HG02852 (cell line): ENCODE results near the gene COL16A1.
A peak's percentile ranks its signal among the peaks of the same experiment; 100 is the strongest.

Source experiments
- ATAC-seq: cut with Tn5 transposase; IDR thresholded peaks from one replicate; pipeline ENCODE4 v1.9.1; 2021; ENCODE audit warnings: mild to moderate bottlenecking, moderate library complexity; ENCODE audit not compliant: unreplicated experiment

The COL16A1 gene

DNA sequence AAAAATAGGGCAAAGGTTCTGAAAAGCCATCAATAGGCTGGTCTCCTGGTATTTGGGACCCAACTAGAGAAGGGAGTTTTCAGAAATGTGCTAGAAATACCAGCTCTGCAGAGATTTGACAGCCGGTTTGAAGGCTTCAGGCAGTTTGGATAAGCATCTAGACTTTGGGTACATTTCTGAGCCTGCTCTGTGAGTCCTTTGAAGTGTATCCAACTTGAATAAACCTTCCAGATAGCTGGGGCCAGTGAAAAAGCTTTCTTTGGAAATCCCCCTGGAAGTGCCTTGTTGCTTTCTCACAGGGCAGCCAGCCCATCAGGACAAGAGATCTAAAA, 52.8 kb downstream of the COL16A1 start:
- ATAC-seq, result no peak

DNA sequence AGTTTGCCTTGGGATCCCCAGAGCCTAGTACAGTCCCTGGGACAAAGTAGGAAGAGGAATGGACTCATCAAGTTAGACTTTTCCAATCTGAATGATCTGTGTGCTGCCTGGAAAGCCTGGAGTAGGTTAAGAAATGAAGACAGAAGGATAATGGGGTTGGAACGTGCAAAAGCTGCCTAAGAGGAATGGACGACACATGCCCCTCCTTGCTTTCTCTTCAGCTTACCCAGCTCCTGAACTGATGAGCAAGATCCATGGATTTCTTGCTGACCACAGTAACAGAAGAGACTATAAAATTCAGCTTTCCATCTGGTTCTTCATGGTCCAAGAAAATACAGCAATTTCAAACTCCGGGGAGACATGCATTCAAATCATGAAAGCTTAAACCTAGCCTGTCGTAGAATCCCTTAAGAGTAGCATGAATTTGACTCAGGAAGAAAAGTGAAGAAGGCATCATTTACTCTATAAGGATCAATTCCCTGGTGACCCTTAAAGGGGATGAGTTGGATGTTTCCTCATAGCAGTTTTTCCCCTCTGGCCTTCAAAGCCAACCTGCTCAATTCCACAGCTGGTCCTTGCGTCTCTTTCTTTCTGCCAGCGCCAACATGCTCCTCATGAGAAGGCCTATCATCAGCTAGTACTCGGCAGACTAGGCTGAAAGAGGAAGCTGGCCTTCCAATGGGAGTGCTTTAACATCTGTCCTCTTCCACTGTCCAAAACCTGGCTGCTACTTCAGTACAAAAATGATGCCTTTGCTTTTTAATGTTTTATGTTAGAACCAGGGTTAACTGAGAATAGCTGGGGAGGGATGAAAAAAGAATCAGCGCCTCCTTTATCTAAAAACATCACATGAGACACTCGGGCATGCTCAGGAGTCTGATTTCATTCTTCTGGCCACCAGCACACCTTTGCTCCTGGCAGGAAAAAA, 53.4 kb downstream of the COL16A1 start:
- ATAC-seq, result no peak

DNA sequence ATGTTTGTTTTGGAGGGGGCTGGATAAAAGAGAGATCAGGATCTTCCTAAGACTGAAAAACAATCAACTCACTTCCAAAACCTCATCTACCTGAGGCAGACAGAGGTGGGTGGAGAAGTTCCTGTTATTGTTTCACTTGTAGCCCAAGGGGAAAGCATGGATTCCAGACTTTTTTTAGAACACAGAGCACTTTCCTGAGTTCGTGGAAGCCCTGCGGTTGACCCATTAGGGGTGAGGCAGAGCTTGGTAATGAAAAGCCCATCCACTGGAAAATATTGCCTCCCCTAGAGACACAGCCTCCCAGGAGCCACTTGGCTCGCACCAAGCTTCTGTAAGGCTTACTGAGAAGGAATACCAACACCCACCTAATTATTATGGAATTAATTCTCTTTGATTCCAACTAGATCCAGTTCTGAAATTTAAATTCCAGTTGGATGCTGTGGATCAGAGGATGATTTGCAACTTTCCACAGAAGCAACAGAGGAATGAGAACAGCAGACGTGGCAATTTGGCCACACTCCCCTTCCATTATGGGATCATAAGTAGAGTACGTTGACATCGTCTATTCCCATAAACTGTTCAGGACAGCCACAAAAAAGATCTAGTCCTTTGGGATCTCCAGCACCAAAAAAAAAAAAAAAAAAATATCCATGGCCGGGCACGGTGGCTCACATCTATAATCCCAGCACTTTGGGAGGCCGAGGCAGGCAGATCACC, 55.0 kb downstream of the COL16A1 start:
- ATAC-seq, result no peak

DNA sequence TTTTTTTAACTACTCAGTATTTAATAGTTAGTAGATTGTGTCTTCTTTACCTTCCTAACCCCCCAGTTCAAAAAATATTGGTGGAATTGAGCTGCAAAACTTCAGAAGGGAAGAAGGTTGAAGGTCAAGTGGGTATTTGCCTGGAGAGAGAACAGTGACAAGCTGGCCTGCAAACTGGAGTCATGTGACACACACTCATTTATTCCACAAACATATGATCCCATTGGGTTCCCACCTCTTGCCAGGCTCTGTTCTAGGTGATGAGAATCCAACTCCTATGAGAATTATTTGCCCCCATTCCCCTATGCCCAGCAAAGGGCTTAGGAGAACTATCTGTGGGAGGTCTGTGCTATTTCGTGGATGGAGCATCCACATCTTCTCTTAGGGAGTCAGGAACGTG, 55.6 kb downstream of the COL16A1 start:
- ATAC-seq, result no peak

DNA sequence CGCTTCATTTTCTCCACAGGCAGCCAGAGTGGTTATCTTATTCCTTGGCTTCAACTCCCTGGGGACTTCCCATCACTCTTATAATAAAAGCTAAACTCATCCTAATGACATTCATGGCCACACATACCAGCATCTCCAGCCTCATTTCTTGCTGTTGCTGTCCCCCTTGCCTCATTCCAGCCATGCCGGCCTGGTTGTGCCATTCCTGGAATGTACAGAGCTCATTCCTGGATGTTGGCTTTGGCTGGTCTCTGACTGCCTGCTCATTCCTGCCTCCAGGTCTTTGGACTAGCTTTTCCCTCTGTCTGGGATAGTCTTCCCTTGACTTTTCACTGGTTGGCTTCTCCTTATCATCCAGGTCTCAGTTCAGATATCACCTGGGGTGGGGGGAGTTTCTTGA, 56.7 kb downstream of the COL16A1 start:
- no peak for ATAC-seq

DNA sequence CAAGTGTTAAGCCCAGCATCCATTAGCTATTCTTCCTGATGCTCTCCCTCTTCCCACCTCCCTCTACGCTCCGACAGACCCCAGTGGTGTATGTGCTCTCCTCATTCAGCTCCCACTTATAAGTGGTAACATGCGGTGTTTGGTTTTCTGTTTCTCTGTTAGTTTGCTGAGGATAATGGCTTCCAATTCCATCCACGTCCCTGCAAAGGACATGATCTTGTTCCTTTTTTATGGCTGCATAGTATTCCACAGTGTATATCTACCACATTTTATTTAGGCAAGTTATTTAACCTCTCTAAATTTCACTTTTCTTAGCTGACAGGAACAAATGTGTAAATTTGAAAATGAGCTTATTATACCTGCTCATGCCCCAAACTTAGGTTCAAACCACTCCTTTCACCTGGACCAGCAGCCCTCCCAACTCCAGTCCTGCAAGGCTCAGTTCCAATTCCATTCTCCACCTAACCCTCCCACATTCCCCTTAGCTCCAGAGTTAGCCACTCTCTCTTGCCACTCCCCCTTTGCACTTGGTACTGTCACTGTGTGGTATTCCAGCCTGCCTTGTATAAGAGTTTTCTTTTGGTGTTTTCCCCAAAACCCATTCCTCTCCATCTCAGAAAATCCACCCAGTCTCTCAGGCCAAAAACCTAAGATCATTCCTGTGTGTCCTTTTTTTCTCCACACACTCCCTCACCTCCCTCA, 57.4 kb downstream of the COL16A1 start:
- no peak for ATAC-seq

DNA sequence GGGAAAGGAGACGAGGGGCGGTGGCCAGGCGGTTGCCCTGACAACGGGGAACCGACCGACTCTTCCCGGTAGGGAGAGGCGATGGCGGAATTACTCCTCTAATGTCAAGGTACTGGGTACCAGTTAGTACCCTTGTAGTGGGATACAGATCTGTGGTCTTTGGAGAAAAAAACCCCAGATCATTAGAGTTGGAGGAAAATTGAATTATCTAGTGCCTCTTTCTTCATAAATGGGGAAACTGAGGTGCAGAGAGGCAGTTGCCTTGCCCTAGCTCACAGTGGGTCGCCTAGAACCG, 58.6 kb downstream of the COL16A1 start:
- ATAC-seq, result no peak

DNA sequence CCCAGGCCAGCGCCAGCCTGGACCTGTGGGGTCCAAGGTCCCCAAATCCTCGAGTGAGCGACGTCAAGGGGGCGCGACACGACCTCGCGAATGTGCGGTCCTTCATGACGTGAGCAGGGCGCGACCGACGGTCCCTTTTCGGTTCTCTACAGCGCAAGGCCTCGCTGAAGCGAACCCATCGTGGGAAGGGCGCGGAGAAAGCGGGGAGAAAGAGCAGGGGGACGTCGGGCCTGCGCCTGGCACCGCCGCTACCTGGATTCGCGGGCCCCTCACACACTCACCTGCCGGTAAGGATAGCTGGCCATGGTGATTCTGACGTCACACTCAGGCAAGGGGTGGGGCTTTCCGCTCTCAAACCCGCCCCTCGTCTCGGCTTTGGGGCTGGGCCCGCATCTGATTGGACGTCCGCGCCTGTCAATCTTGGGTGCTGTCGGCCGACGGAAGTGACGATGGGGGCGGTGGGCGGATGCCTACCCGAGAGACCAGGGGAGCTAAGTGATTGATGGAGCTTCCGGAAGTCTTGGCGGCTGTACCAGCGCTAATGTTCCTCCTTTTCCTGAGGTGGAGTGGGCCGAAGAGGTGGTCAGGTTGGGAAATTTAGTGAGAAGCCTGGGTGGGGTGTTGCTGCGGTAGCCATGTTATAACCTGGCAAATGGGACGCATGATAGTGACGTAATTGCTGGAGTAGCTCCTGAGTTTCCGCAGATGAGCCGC, 59.1 kb downstream of the COL16A1 start, which contains the start of gene PEF1:
Gene PEF1 (minus strand): TSS at position 317 of the 714 bp plus-strand sequence. CDS start 12 bp downstream, at position 305.
- ATAC-seq, result peak; percentile 90

DNA sequence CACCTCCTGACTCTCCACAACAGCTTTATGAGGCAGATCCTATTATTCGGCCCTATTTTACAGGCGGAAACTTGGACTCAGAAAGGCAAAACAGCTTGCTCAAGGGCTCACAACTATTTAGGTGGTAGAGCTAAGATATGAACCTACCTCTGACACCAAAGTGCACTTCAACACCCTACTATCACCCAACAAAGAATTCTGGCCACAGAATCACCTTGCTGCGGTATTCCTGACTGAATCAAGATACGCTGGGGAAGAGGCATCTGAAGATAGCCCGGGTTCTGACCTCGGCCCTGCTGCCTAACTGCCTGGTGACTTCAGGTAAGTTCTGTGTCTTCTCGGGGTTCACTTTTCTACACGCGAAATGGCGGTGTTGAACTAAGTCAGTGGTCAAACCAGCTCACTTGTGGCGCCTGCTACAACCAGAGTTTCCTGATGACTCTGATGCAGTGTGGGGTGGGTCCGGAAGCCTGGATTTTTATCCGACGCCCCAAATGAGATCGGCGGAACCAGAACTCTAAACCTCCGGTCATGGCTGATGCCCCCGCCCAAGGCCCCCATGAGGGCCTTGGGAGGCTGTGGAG, 59.7 kb downstream of the COL16A1 start:
- no peak for ATAC-seq

DNA sequence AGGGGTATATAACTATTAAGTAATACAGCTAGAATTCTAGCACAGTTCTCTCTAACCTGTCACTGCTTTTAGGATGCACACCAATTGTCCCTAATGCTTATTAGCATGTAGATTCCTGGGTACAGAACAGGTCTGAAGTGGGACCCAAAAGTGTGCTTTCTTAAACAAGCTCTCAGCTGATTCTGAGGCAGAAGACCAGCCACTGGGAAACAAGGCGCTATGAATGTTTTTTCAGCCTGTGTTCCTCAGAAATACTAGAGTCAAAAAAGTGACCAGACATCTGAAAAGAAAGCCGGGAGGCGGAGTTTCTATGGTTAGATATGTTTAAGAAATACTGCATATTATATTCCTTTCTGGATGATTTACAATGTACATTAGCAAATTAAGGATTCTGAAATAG, 60.9 kb downstream of the COL16A1 start:
- ATAC-seq, result no peak

DNA sequence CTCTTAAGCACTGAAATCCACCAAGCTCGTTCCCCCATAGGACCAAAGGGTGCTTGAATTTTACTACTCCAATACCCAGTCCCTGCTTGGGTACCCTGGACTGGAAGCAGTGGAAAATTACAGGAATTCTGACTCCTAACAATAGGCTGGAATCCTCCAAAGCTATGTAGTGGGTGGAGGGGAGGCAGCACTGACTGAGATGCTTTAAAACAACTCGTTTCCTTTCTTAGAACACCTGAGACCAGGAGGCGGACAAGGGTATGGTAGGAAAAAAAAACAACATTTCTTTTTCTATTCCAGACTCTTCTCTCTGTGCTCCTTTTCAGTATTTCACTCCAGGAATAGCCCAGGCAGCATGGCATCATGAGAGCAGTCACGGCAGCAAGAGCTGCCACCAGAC, 61.5 kb downstream of the COL16A1 start:
- ATAC-seq, result no peak

DNA sequence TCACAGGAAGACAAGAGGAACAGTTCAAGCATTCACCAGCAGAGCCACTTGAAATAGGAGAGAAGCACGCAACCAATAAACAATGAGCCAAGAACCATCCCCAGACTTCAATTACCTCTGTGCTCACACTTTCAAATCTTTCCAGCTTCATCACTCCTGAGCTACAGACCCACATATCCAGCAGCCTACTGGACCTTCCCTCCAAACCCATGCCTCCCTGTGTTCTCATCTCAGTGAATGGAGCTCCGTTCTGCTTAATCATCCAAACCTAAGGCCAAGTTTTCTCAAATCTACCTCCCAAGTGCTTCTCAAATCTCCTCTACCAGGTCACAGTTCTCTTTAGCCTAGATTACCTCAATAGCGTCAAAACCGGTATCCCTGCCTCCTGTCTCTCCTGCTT, 62.9 kb downstream of the COL16A1 start:
- no peak for ATAC-seq

DNA sequence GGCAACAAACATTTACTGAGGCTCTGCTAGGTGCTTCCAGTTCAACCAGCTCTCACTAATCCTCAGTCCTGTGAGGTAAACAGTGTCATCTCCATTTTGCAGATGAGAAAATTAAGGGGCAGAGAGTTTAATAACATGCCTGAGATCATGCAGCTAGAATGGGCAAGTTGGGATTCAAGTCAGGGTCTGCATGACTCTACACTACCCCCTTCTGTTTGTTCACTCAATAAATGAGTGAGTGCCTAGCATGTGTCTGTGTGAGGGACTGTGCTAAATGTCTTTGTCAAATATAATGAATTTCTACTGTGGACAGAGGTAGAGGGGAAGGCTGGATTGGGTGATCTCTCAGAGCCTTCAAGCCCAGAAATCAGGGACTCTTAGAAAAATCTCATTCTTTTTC, 63.6 kb downstream of the COL16A1 start:
- ATAC-seq, result no peak

DNA sequence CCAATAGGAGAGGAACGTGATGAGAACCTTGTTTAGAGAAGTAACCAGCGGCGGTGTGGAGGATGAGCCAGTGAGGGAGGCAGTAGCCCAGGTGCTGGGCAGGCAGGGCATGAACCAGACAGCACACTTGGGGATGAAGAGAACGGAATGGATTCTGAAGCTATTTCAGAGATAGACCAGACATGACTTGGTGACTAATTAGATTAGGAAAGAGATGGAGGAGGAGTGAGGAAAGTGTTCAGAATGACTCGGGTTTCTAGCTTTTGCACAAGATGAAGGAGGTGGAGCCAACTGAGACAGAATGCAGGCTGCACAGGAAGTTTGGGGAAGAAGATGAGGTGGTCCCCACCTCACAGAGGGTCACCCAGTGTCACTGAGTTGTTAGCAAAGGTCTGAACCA, 64.3 kb downstream of the COL16A1 start:
- ATAC-seq, result no peak

DNA sequence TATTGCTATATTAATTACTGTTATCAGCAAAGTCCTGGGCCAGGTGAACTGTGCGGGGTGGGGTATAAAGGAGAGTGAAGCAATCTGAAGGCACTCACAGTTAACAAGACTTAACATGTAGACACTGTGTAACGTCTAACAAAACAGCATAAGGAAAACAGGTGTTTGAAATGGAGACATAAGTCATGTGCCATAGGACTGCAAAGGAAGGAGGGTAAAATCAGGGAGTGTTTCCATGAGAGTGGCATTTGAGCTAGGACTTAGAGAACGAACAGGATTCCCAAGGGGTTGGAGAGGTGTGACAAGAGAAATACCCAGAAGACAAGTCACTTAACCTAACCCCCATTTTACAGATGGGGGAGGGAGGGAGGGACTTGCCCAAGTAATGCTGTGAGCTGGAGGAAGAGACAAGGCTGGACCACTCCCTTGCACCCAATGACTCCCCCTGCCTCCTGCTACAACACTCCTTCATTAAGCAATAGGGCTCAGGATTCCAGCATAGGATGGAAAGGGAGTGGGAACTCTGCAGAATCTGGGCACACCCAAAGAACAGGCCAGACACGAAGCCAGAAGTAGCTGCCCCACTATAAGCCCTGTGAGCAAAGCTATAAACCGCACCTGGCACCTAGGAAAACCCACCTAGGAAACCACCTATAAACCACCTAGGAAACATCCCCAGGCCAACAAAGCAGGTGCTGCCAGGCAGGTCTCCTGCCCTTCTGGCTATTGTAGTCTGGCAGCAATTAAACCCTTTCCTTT, 65.7 kb downstream of the COL16A1 start:
- no peak for ATAC-seq

DNA sequence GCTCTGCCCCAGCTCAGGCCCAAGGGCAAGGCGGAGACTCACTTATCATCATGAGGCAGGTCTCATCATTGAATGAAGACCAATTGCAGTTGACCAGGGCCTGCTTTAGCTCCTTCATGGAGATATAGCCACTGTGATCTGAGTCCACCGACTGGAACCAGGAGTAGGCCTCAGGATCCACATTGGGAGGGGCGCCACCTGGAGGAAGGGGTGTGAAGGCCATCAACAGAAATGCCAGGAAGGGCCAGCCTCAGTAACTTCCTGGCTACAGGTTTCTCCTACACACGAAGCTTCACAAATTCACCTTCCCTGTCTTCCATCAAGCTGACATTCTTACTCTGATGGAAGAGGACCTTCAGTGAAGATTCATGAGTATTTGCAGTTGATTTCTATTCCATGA, 70.7 kb downstream of the COL16A1 start:
- ATAC-seq, result no peak

DNA sequence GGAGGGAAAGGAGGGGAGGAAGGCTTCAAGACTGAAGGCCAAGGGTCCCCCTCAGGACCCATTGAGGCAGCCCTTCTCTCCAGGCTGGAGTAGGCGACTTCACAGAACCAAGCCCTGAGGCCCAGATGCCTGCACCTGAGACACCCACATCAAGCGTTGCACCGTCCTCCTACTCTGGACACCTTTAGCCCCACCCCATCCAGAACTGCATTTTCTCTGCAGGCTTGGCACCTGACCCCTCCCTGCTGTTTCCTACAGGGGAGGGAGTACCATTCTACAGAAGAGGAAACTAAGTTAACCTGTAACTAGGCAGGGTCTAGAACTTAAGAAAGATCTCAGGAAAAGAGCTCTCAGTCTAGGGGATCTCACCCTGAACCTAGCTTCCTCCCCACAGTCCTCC, 71.2 kb downstream of the COL16A1 start:
- no peak for ATAC-seq

DNA sequence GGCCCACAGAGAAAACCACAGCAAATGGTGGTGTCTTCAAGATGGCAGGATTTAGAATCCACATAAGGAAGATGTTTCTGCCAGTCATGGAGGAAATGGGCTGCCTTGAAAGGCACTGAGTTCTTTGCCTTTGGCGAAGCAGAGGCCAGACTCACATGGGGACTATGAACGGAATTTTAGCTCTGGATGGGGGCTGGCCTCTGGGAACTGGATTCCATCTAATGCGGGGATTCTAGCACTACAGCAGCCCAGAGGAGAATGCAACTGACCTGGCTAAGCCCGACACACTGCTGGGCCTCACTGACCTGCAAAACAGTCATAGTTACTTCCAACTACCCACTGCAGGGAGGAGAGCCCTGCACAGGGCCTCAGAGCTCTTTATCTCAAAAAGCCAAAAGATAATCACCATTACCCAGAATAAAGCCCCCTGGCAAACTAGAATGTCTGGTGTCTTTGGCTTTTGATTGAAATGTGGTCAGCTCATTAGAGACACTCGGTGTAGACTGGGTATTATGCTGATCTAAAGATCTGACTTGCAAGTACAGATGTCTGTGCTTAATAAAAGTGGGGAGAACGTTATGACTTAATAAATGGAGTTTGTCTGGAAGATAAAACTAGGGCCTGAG, 74.8 kb downstream of the COL16A1 start:
- no peak for ATAC-seq

DNA sequence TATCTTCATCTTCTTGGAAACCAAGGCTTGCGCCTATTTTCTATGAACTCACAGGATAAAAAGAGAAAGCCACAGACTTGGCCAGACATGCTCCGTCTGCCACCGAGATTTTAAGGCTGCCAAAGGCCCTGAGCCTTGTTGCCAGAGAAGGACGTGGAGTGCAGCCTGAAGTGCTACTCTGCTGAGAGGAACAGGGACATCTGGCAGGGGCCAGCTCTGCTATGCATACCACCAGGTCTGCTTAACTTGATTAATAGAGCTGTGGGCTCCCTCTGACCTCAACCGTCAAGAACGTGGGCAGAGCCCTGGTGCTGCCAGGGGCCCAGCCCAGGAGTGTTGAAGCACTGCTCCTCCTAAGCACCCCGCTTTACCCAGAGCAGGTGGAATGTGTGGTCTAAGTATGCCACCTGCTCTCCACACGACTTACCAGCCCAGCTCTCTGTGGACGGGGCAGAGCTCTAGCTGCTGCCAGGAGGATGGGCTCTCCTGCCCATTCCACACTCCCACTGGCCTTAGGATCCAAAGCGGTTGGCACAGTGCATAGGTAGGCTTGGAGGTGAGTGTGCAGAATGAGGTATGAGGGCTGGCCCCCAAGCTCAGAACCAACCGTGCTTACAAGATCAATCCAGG, 75.8 kb downstream of the COL16A1 start:
- no peak for ATAC-seq
